Stimulated activated CD4-positive, alpha-beta T cell treated with anti-CD3 and anti-CD28 coated beads, Interleukin-1b, Interleukin-23, amount 100 ng/mL, for 24 hours (primary cell): Measurements from ENCODE around the gene NLRC3.

Source experiments
- DNase-seq, 4 experiments: peaks; one replicate each; pipeline ENCODE4 v3.0.0-alpha.2; 2020; ENCODE audit warnings: low read depth in 4 of 4, low spot score in 1 of 4

NLRC3 gene

DNA sequence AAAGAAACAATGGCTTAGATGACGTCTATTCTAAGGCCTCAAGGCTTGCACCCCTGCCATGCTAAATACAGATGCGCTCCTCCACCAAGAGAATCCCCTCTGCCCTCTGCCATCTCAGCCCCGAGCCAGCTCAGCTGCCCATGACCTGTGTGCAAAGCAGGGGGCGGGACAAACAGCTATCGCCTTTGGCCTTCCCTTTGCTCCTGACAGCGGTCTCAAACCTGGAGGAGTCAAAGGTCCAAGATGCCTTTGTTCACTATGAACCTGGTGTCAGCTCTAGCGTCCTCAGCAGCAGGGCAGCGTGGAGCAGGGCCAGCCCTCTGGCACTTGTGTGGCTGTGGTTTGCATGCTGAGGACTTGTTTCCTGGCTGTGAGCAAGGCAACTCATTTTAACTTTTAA is 21.9 kb upstream of the NLRC3 start:
- no peak for DNase-seq

GRCh38 chr16:3598236-3598635 is 21.0 kb upstream of the NLRC3 start:
- DNase-seq: no peak

- DNase-seq: no peak
Measured at GRCh38 chr16:3597676-3598075, 20.5 kb upstream of the NLRC3 start.

- no peak for DNase-seq
Measured at GRCh38 chr16:3597226-3597625, 20.0 kb upstream of the NLRC3 start.

- no peak for DNase-seq
Measured at GRCh38 chr16:3596101-3596861, 19.1 kb upstream of the NLRC3 start.

DNA sequence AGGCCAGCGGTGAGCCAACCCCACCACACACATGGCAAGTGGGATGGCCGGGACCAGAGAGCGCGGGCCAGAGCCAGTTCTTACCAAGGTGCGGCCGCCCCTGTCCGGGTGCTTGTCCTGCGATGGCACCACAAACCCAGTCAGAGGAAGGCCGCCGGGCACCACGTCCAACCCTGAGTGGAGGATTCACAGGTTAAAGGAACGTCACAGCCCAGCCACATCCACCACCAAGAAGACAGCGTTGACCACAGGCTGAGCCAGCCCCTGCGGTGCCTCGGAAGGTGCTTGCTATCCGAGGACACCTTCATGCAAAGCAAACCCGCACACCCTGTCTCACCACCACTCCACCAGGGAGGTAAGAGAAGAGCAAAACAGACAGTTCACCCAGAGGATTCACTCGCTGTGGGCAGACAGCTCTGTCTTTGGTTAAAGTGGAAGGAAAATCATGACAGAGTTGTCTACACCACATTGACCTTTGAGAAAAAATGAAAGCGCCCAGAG is 18.4 kb upstream of the NLRC3 start:
- no peak for DNase-seq

DNA sequence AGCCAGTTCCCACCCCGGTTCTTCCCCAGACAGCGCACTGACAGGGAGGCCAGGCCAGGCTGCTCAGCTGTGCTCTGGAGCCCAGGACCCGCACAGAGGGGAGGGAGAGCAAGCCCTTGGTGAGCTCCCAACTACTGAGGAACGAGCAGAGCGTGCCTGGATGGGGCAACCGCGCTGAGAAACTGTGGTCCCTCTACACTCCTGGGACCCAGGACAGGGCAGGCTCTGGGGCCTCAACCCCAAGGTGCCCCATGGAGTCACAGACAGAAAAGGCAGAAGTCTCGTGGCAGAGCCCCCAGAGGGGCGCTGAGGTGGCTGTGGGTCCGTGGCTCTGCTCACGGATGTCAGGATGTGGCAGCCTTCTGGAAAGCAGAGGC is 17.9 kb upstream of the NLRC3 start:
- DNase-seq: no peak

DNA sequence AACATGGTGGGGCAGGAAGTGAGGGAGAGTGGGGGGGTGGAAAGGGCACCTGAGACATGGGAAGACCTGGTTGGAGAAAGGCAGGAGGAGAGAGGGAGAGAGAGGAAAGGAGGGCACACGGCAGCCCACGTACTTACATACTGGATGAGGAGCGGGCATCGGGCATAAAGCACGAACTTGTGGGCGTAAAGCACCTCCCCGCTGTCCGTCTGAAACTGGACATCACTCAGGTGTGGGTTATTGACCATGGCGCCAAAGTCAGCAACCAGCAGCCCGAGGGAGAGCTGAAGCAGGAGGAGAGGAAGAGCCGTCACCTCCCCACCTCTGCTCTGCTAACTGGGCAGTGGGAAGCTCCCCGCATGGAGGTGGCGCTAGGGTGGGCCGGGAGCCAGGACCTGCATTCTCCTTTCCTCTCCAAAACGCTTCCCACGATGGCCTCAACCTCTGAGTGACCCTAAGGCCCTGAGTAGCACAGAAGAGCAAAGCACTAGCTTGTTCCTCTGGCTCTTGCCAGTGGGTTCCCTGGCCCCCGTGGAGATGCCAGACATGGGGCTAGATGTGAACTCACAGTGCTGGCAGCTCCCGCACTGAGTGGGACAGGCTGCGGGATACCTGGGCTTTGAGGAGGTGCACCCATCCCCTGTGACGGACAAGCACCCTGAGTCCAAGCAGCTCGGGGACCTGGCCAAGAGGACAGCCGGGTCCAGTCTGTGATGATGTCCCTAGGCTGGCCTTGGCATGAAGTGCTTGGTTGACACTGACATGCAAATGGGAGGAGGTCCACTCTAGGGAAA is 17.3 kb upstream of the NLRC3 start:
- no peak for DNase-seq

DNA sequence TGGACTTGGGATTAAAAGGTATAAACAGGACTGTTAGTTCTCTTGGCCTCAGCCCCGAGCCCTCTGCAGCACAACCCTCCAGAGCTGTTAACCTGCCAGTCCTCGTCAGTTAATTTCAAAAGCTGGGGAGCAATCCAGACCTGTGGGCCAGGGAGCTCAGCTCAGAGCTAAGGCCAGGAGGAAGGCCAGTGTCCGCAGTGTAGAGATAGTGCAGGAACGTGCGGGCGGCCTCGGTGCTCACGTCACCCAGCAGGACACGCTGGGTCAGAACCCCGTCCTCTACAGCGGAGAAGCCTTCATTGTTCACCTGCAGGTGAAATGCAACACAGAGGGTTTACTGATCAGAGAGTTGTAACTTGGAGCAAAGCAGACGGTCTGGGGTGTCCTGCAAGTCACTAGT is 15.4 kb upstream of the NLRC3 start:
- no peak for DNase-seq

DNA sequence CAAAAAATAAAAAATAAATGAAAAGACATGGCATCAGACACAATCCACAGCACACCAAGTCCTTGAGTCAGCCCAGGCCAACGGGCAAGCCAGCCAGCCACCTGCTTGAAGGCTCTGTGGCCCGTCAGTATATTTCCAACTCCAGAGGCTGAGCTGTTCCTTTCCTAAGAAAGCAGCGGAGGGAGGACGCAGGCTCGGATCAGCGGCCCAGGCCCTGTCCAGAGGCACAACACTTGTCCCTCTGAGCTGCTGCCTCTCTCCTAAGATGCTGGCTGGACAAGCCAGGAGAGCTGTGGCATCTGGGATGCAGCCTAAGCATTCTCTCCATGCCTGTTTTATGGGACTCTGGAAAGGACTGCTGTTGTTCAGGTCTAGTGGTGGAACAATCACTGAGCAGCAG is 14.8 kb upstream of the NLRC3 start:
- DNase-seq: no peak

DNA sequence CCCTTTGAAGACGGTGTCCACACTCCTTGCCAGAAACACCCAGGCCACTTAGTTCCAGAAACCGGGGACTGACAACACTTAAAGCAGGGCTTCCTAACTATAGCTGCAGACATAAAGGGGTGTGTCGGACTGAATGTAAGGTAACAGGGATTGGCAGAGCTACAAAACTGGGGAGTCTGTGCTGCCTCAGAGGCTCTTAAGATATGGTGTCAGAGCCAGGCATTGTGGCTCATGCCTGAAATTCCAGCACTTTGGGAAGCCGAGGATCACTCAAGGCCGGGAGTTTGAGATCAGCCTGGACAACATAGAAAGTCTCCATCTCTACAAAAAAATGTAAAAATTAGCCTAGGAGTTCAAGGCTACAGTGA is 14.2 kb upstream of the NLRC3 start:
- DNase-seq: no peak

DNA sequence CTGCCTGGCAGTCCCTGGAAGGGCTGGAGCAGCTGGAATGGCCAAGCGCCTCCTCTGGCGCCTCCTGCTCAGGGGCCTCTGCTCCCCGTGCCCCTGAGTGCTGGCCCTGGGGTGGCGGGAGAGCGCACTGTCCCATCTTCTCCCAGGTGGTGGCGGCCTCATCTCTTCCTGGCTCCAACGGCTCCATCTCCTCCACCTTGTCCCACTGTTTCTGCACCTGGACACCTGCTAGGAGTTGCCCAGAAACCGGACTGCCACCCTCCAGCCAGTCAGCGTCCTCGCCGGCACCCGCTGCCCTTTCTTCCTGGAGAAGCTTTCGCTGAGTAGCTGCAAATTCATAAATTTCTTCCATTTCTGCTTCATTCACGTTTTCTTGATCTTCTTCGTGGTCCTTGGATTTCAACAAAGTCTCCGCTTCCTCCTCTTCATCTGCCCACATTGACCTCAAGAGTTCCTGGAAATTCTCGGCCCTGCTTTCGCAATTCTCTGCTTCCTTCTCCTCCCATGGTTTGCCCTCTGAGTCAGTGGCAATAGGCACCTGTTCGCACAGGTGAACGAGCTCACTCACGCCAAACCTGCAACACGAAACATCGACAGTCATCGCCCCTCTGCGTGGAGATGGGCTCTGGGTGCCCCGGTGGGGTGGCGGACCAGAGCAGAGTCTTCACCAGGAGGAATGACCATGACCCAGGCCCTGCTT is 13.7 kb upstream of the NLRC3 start:
- DNase-seq: no peak

- no peak for DNase-seq
Measured at GRCh38 chr16:3589991-3590701, 12.9 kb upstream of the NLRC3 start.

DNA sequence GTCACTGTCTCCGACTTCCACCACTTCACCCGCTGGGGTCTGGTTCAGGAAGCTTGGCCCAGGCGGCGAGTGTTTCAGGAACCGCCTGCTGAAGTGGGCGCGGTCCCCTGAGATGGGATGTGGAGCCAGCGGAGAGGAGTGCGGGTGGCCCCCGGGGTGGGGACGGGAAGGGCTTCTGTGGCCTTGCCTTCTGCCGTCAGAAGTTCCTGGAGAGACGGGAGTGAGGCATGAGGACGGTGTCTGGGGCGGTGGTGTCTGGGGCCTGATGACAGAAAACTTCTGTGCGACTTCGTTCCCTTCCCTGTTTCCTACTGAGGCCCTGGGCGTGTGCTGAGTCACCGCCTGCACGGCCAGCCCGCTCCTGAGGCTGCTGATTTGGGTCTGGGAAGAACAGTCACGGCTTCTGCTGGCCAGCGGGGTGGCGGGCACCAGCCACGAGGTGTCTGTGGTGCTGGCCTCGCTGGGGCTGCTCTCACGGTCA is 12.3 kb upstream of the NLRC3 start:
- DNase-seq: no peak

DNA sequence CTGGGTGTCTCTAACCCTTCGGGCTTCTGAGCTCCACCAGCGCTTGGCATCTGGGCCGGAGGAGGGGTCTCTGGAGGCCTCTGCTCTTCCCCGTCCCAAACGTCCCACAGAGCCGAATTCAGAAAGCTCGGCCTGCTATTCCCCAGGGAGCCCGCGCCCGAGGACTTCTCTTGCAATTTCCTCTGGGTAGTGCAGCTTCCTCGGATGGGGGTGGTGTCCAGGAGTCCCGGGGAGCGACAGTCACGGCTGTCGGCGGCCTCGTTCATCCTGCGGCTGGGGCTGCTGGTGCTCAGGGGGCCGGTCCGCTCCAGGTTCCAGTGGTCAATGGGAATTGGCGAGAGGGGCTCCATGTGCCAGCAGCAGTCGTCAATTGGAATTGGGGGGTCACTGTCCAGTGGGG is 11.8 kb upstream of the NLRC3 start:
- no peak for DNase-seq

DNA sequence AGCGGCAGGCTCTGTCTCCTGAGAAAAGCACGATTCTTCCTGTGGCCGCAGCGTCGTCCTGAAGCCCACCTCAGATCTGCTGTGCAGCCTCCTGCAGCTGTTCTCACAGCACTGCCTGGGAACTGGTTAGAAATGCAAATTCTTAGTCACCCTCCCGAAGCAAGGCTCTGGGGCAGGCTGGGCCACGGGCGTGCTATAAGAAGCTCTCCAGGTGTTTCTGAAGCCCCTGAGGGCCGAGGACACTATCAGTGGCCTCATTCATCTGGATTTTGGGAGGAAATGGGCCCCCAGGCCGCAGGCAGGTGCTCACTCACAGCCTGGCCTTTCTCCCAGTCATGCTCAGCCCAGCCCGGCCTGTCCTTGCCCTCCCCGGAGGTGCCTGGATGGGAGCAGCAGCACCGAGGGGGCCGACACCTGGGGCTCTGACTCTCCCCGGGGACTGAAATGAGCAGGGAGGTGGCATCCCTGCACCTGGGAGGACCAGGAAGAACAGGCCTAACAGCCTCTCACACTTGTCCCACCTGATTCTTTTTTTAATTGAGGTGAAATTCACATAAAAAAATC is 10.4 kb upstream of the NLRC3 start:
- DNase-seq: no peak

- DNase-seq: no peak
Measured at GRCh38 chr16:3584412-3584811, 7.2 kb upstream of the NLRC3 start.

GRCh38 chr16:3583303-3584038 is 6.3 kb upstream of the NLRC3 start:
- no peak for DNase-seq

DNA sequence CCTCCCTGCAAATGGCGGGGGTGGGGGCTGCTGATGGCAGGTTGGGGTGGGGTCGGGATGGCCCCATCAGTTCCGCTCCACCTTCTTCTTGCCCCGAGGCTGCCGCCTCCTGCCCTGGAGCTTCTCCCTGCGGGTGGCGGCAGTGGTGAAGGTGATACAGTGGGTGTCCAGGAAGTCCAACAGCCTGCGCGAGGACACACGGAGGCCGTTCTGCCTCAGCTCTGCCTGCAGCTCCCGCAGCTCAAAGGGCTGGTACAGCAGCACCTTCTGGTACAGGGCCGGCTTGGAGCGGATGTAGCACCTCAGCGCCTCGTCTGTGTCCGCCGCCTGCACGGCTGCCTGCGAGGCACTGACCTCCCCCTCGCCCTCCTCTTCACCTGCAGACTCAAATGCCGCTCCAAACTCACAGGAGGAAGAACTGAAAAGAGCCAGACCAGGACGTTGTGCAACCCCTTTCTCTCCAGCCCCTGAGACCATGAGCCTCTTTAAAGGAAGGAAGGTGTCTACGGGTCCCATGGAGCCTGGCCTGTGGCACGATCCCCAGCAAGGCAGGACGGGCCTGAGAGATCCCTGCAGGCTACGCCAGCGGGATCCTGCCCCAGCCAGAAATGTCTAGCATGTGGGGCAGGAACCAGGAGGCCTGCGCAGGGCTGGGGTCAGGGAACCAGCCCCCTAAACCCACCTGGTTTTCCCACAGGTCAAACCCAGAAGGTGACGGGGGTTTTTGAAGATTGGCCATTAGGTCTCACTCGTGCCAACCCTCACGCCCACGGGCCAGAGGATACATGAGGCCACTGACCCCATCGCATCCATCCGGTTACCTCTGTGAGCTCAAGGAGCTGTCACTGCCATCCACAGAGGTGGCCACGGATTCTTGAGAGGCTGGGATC is 5.3 kb upstream of the NLRC3 start:
- DNase-seq: no peak
